ENCODE measurements around the gene KCNJ6. TPM values are rescaled to one million over a fixed set of nuclear protein-coding genes. Genes with fewer than 3 reads are reported as not detected.
"Not testable (repeated sequence)": the region's sequence is repeated elsewhere in the genome, so short reads cannot be mapped to it uniquely, and the experiment has no call there.

Gene KCNJ6
- total and polyA plus RNA-seq, 2 donors from 2014 or later = 0.06 TPM; not detected in 1

DNA sequence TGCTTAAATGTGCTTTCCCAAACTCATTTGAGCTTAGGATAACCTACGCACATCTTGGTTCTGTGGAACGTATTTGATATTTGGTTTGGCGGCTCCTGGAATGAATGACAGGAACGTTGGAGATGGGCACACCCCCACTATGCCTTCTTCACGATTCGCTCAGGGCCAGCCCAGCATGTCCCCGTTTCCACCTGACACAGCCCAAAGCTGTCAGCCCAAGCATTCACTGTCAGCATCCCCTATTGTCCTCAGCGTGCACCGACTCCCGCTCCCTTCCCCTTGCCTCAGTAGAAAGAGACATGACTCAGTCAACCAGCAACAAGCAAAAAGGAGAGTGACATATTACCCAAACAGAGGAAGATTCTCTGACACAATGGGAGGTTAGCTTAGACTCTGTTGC lies 181.4 kb downstream of the KCNJ6 start:
- DNase-seq (no peak), FAIRE-seq (no peak)
- Histone ChIP-seq H3K4me1 (ENCODE audit: control insufficient read depth in 2 of 3, insufficient read depth in 2 of 3, low read depth in 1 of 3, low read length in 3 of 3) (no peaks in the 10 kb centered on the region), H3K36me3 (ENCODE audit: control insufficient read depth in 2 of 3, insufficient read depth in 3 of 3, low read length in 3 of 3) (no peaks in the 10 kb centered on the region), H3K4me3 (ENCODE audit: low read length in 3 of 3) (no peak overlapping the region), H3K9ac (ENCODE audit: low read length in 3 of 3) (no peak overlapping the region), H3K27ac (ENCODE audit: low read depth in 2 of 2, low read length in 2 of 2) (no peak overlapping the region), H3K27me3 (ENCODE audit: control insufficient read depth, insufficient read depth, low read length) (no peaks in the 10 kb centered on the region), H3K9me3 (ENCODE audit: control insufficient read depth in 2 of 3, insufficient read depth in 1 of 3, low read length in 3 of 3) (no peaks in the 10 kb centered on the region)
- intact Hi-C loops (cut with DNase I) = no loop called here
- TF ChIP-seq, protein P1, sequence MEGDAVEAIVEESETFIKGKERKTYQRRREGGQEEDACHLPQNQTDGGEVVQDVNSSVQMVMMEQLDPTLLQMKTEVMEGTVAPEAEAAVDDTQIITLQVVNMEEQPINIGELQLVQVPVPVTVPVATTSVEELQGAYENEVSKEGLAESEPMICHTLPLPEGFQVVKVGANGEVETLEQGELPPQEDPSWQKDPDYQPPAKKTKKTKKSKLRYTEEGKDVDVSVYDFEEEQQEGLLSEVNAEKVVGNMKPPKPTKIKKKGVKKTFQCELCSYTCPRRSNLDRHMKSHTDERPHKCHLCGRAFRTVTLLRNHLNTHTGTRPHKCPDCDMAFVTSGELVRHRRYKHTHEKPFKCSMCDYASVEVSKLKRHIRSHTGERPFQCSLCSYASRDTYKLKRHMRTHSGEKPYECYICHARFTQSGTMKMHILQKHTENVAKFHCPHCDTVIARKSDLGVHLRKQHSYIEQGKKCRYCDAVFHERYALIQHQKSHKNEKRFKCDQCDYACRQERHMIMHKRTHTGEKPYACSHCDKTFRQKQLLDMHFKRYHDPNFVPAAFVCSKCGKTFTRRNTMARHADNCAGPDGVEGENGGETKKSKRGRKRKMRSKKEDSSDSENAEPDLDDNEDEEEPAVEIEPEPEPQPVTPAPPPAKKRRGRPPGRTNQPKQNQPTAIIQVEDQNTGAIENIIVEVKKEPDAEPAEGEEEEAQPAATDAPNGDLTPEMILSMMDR (IDR thresholded peaks at IDR 0.05; ENCODE audit: borderline replicate concordance, extremely low read depth, insufficient read depth) = no peak

DNA sequence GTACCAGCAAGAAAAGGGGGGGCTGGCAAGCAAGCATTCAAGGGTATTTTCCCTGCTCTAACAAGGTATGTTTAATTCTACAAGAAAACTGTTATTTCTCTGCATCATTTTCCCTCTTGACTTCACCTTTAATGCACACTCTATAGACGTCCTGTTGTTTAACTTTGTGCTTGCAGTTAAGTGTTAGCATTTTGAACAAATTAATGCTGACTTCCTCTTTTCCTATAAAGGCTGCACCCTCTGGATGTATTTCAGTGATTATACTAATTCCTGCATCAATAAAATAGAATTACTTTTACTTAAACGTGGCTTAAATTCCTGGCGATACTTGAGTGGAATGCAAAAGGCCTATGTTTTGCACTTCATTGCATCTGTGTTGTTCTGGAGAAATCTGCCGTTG lies 183.3 kb downstream of the KCNJ6 start:
- Histone ChIP-seq H3K27ac (ENCODE audit: low read depth in 2 of 2, low read length in 2 of 2) (no peak overlapping the region), H3K36me3 (ENCODE audit: control insufficient read depth in 2 of 3, insufficient read depth in 3 of 3, low read length in 3 of 3) (no peaks in the 10 kb centered on the region), H3K9ac (ENCODE audit: low read length in 3 of 3) (no peak overlapping the region), H3K4me1 (ENCODE audit: control insufficient read depth in 2 of 3, insufficient read depth in 2 of 3, low read depth in 1 of 3, low read length in 3 of 3) (no peaks in the 10 kb centered on the region), H3K4me3 (ENCODE audit: low read length in 3 of 3) (no peak overlapping the region), H3K27me3 (ENCODE audit: control insufficient read depth, insufficient read depth, low read length) (no peaks in the 10 kb centered on the region), H3K9me3 (ENCODE audit: control insufficient read depth in 2 of 3, insufficient read depth in 1 of 3, low read length in 3 of 3) (no peaks in the 10 kb centered on the region)
- TF ChIP-seq, protein P1 (IDR thresholded peaks at IDR 0.05; ENCODE audit: borderline replicate concordance, extremely low read depth, insufficient read depth) = no peak
- FAIRE-seq (no peak), DNase-seq (no peak)
- intact Hi-C loops (cut with DNase I) = no loop called here

DNA sequence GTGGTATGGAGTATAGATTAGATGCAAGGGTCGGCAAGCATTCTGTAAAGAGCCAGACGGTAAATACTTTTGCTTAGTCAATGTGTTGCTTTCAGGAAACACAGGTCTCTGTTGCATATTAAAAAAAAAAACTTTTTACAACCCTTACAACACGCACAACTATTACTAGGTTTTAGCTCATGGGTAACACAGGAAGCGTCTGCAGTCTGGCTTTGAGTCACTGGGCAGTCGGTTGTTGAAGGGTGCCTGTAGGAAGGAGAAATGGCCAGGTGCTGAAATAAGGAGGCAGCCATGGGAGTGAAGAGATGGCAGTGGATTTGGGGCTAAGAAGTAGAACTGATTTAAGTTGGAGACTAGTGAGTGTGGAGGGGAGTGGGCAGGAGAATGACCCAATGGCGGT lies 192.1 kb downstream of the KCNJ6 start:
- intact Hi-C loops (cut with DNase I) = no loop called here
- H3K9ac ChIP-seq (ENCODE audit: low read length in 3 of 3) = no peak overlapping the region
- TF ChIP-seq, protein P1 (IDR thresholded peaks at IDR 0.05; ENCODE audit: borderline replicate concordance, extremely low read depth, insufficient read depth) = no peak
- no peaks in the 10 kb centered on the region for H3K36me3 ChIP-seq (ENCODE audit: control insufficient read depth in 2 of 3, insufficient read depth in 3 of 3, low read length in 3 of 3)
- FAIRE-seq = no peak
- H3K4me1 ChIP-seq (ENCODE audit: control insufficient read depth in 2 of 3, insufficient read depth in 2 of 3, low read depth in 1 of 3, low read length in 3 of 3) = no peaks in the 10 kb centered on the region
- no peaks in the 10 kb centered on the region for H3K27me3 ChIP-seq (ENCODE audit: control insufficient read depth, insufficient read depth, low read length)
- no peak overlapping the region for H3K27ac ChIP-seq (ENCODE audit: low read depth in 2 of 2, low read length in 2 of 2)
- no peak for DNase-seq
- no peak overlapping the region for H3K4me3 ChIP-seq (ENCODE audit: low read length in 3 of 3)
- no peaks in the 10 kb centered on the region for H3K9me3 ChIP-seq (ENCODE audit: control insufficient read depth in 2 of 3, insufficient read depth in 1 of 3, low read length in 3 of 3)

DNA sequence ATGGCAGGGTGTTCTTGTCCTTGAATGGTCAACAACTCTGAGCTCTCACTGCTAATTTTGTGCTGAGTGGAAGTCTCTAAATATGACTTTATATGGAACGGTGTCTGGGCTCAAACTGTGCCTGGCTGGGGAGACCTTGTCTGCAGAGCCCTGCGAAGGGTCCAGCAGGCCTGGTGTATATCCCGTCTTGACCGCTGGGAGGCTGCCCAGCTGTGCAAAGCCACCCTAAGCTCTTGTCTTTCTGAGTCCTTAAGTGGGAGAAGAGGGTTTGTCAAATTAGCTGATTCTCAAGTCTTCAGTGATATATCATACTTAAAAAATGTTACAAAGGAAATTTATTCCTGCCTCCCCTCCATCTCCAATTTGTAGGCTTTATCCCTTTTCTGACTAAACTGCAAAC lies 198.7 kb downstream of the KCNJ6 start:
- Histone ChIP-seq H3K9ac (ENCODE audit: low read length in 3 of 3) (no peak overlapping the region), H3K36me3 (ENCODE audit: control insufficient read depth in 2 of 3, insufficient read depth in 3 of 3, low read length in 3 of 3) (no peaks in the 10 kb centered on the region), H3K9me3 (ENCODE audit: control insufficient read depth in 2 of 3, insufficient read depth in 1 of 3, low read length in 3 of 3) (no peaks in the 10 kb centered on the region), H3K4me3 (ENCODE audit: low read length in 3 of 3) (no peak overlapping the region), H3K27ac (ENCODE audit: low read depth in 2 of 2, low read length in 2 of 2) (no peak overlapping the region), H3K4me1 (ENCODE audit: control insufficient read depth in 2 of 3, insufficient read depth in 2 of 3, low read depth in 1 of 3, low read length in 3 of 3) (no peaks in the 10 kb centered on the region), H3K27me3 (ENCODE audit: control insufficient read depth, insufficient read depth, low read length) (no peaks in the 10 kb centered on the region)
- TF ChIP-seq, protein P1 (IDR thresholded peaks at IDR 0.05; ENCODE audit: borderline replicate concordance, extremely low read depth, insufficient read depth) = no peak
- DNase-seq (no peak), FAIRE-seq (no peak)
- intact Hi-C loops (cut with DNase I) = no loop called here

DNA sequence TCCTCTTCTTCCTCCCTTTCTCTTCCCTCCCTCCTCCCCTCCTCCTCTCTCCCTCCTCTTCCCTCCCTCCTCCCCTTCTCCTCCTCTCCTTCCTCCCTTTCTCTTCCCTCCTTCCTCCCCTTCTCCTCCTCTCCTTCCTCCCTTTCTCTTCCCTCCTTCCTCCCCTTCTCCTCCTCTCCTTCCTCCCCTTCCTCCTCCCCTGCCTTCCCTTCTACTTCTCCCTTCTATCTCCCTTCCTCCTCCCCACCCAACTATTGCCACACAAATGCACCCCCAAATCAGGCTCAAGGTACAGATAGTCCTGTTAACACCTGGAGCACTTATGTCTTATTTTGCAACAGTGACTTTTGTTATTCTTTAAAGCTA lies 203.7 kb downstream of the KCNJ6 start:
- intact Hi-C loops (cut with DNase I); FAIRE-seq: not testable (repeated sequence)

More for the DNA sequence above, 203.7 kb downstream of the KCNJ6 start:
- not testable (repeated sequence) for H3K27me3 ChIP-seq (ENCODE audit: control insufficient read depth, insufficient read depth, low read length); DNase-seq; H3K4me3 ChIP-seq (ENCODE audit: low read length in 3 of 3); H3K9me3 ChIP-seq (ENCODE audit: control insufficient read depth in 2 of 3, insufficient read depth in 1 of 3, low read length in 3 of 3); H3K4me1 ChIP-seq (ENCODE audit: control insufficient read depth in 2 of 3, insufficient read depth in 2 of 3, low read depth in 1 of 3, low read length in 3 of 3); H3K27ac ChIP-seq (ENCODE audit: low read depth in 2 of 2, low read length in 2 of 2); H3K9ac ChIP-seq (ENCODE audit: low read length in 3 of 3); H3K36me3 ChIP-seq (ENCODE audit: control insufficient read depth in 2 of 3, insufficient read depth in 3 of 3, low read length in 3 of 3)

All from kidney (tissue), 14 donors.